Measurements from ENCODE around the gene TNFRSF1A. TPM values are rescaled to one million over a fixed set of nuclear protein-coding genes. Genes with fewer than 3 reads are reported as not detected.
"Not testable (repeated sequence)": the region's sequence is repeated elsewhere in the genome, so short reads cannot be mapped to it uniquely, and the experiment has no call there.

Gene TNFRSF1A
- total RNA-seq, 1 donor: 174 TPM

GRCh38 chr12:6346942-6347341 lies 5.1 kb upstream of the TNFRSF1A start:
- DNase-seq (ENCODE audit: low read depth): no peak
- no peak overlapping the region for H3K4me3 ChIP-seq (ENCODE audit: low read depth, low read length)
- TF ChIP-seq, protein P1, sequence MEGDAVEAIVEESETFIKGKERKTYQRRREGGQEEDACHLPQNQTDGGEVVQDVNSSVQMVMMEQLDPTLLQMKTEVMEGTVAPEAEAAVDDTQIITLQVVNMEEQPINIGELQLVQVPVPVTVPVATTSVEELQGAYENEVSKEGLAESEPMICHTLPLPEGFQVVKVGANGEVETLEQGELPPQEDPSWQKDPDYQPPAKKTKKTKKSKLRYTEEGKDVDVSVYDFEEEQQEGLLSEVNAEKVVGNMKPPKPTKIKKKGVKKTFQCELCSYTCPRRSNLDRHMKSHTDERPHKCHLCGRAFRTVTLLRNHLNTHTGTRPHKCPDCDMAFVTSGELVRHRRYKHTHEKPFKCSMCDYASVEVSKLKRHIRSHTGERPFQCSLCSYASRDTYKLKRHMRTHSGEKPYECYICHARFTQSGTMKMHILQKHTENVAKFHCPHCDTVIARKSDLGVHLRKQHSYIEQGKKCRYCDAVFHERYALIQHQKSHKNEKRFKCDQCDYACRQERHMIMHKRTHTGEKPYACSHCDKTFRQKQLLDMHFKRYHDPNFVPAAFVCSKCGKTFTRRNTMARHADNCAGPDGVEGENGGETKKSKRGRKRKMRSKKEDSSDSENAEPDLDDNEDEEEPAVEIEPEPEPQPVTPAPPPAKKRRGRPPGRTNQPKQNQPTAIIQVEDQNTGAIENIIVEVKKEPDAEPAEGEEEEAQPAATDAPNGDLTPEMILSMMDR (IDR thresholded peaks at IDR 0.05; ENCODE audit: insufficient read depth, low read depth, low read length): no peak

- H3K4me3 ChIP-seq (ENCODE audit: low read depth, low read length): no peak overlapping the region
- TF ChIP-seq, protein P1 (IDR thresholded peaks at IDR 0.05; ENCODE audit: insufficient read depth, low read depth, low read length): no peak
- no peak for DNase-seq (ENCODE audit: low read depth)
Observed at GRCh38 chr12:6346235-6346832, 4.5 kb upstream of the TNFRSF1A start.

- TF ChIP-seq, protein P1 (IDR thresholded peaks at IDR 0.05; ENCODE audit: insufficient read depth, low read depth, low read length): no peak
- DNase-seq (ENCODE audit: low read depth): peak; percentile 96
- no peak overlapping the region for H3K4me3 ChIP-seq (ENCODE audit: low read depth, low read length)
Observed at GRCh38 chr12:6345319-6346091, 3.6 kb upstream of the TNFRSF1A start.

DNA sequence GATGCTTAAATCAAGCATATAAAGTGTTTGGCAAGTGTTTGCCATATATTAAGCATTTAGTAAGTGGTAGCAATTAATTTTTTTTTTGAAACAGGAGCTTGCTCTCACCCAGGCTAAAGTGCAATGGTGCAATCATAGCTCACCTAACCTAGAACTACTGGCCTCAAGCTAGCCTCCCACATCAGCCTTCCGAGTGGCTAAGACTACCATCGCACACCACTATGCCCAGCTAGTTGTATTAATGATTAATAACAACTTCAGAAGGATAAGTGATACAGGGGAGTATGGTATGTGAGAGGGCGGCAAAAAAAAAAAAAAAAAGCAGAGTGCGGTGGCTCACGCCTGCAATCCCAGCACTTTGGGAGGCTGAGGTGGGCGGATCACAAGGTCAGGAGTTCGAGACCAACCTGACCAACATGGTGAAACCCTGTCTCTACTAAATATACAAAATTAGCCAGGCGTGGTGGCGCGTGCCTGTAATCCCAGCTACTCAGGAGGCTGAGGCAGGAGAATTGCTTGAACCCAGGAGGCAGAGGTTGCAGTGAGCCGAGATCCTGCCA lies 2.3 kb upstream of the TNFRSF1A start:
- H3K4me3 ChIP-seq (ENCODE audit: low read depth, low read length); DNase-seq (ENCODE audit: low read depth): not testable (repeated sequence)

DNA sequence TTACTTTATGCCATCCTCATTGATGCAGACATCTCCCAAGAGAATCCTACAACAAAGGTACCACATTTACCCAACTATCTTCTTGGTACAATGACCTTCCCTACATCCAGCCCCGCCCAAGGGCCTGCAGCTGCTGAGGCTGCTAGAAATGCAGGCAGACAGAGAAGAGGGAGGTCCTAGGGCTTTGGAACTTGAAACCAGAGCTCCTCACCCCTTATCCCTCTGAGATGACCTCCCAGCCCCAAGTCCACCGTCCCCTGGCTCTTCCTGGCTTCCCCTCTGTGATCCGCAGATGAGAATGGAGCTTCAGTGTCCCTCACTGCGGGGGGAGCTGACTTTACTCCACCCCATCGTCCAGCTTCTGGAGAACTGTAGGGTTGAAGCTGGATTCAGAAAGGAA lies 1.6 kb upstream of the TNFRSF1A start:
- peak; percentile 39 for DNase-seq (ENCODE audit: low read depth)
- TF ChIP-seq, protein P1 (IDR thresholded peaks at IDR 0.05; ENCODE audit: insufficient read depth, low read depth, low read length): no peak
- no peak overlapping the region for H3K4me3 ChIP-seq (ENCODE audit: low read depth, low read length)

- peak; percentile 41 for DNase-seq (ENCODE audit: low read depth)
- TF ChIP-seq, protein P1 (IDR thresholded peaks at IDR 0.05; ENCODE audit: insufficient read depth, low read depth, low read length): no peak
- H3K4me3 ChIP-seq (ENCODE audit: low read depth, low read length): peak overlapping the region; percentile 94
Observed at GRCh38 chr12:6342140-6342889, 439 bp upstream of the TNFRSF1A start.
